Ovary (tissue), 3 donors: ENCODE data around the gene ETNK1.

Experiments
- POLR2A ChIP-seq: fragments of 450-650 bp; IDR thresholded peaks from one replicate; pipeline ENCODE4 v1.6.1; 2017; ENCODE audit warnings: antibody characterized with exemption, mild to moderate bottlenecking, moderate library complexity
- TF ChIP-seq, protein P1 (sequence below), 3 donors: fragments of 450-650 bp in 2 of 3; fragments of 200-600 bp in 1 of 3; IDR thresholded peaks; one replicate each; pipeline versions ENCODE4 v1.5.1 to v1.8.0; 2016 to 2022; ENCODE audit warnings: antibody characterized with exemption in 3 of 3, mild to moderate bottlenecking in 1 of 3
- donor health status: DM: no; HTN: no; CAD: no.

GRCh38 chr12:22682663-22683062 is 57.7 kb downstream of the ETNK1 start:
- TF ChIP-seq, protein P1, sequence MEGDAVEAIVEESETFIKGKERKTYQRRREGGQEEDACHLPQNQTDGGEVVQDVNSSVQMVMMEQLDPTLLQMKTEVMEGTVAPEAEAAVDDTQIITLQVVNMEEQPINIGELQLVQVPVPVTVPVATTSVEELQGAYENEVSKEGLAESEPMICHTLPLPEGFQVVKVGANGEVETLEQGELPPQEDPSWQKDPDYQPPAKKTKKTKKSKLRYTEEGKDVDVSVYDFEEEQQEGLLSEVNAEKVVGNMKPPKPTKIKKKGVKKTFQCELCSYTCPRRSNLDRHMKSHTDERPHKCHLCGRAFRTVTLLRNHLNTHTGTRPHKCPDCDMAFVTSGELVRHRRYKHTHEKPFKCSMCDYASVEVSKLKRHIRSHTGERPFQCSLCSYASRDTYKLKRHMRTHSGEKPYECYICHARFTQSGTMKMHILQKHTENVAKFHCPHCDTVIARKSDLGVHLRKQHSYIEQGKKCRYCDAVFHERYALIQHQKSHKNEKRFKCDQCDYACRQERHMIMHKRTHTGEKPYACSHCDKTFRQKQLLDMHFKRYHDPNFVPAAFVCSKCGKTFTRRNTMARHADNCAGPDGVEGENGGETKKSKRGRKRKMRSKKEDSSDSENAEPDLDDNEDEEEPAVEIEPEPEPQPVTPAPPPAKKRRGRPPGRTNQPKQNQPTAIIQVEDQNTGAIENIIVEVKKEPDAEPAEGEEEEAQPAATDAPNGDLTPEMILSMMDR (IDR thresholded peaks at IDR 0.05): no peak
- TF ChIP-seq POLR2A: no peak
